Fibroblast of lung (primary cell): ENCODE measurements around the gene CREB5. TPM values are rescaled to one million over a fixed set of nuclear protein-coding genes. Genes with fewer than 3 reads are reported as not detected.

Experiments
- DNase-seq, 2 donors: peaks; one replicate each; pipeline versions ENCODE4 v3.0.0 to v3.0.0-alpha.2; 2010; ENCODE audit warnings: low read depth in 2 of 2
- H2AFZ ChIP-seq: 2 replicates; pipeline ENCODE4 v1.5.1; 2012; ENCODE audit warnings: low read length, control low read depth, inconsistent platforms
- H3K27ac ChIP-seq: 2 replicates; pipeline ENCODE4 v1.5.1; 2011; ENCODE audit warnings: low read length, control low read depth; ENCODE audit not compliant: insufficient read depth
- H3K27me3 ChIP-seq: 2 replicates; pipeline ENCODE4 v1.5.1; 2011; ENCODE audit warnings: mild to moderate bottlenecking, low read length; ENCODE audit not compliant: control insufficient read depth, insufficient read depth
- H3K36me3 ChIP-seq: 2 replicates; pipeline ENCODE4 v1.5.1; 2011; ENCODE audit warnings: low read length; ENCODE audit not compliant: control insufficient read depth, insufficient read depth
- H3K4me1 ChIP-seq: 2 replicates; pipeline ENCODE4 v1.5.1; 2011; ENCODE audit warnings: low read length; ENCODE audit not compliant: control insufficient read depth, insufficient read depth; ENCODE audit errors: extremely low read depth
- H3K4me2 ChIP-seq: 2 replicates; pipeline ENCODE4 v1.5.1; 2011; ENCODE audit warnings: low read length, control low read depth; ENCODE audit not compliant: insufficient read depth; ENCODE audit errors: extremely low read depth
- H3K4me3 ChIP-seq, 4 experiments: fragments of 200-600 bp in 1 of 4; sonication (generic) in 1 of 4; replicated peaks in 1 of 4; 2 replicates each; pipeline ENCODE4 v1.5.1; 2011 to 2016; ENCODE audit warnings: low read length in 4 of 4, low read depth in 3 of 4, mild to moderate bottlenecking in 3 of 4, control low read depth in 2 of 4, inconsistent platforms in 1 of 4, mixed read lengths in 1 of 4; ENCODE audit not compliant: insufficient read depth in 1 of 4; ENCODE audit errors: control extremely low read depth in 1 of 4
- H3K79me2 ChIP-seq: 2 replicates; pipeline ENCODE4 v1.5.1; 2012; ENCODE audit warnings: mild to moderate bottlenecking, low read length, inconsistent platforms; ENCODE audit not compliant: control insufficient read depth, insufficient read depth
- H3K9ac ChIP-seq: 2 replicates; pipeline ENCODE4 v1.5.1; 2011; ENCODE audit warnings: mild to moderate bottlenecking, low read length, control low read depth; ENCODE audit not compliant: insufficient read depth
- H3K9me3 ChIP-seq: 2 replicates; pipeline ENCODE4 v1.5.1; 2012; ENCODE audit warnings: low read depth, low read length; ENCODE audit not compliant: control insufficient read depth, insufficient read depth
- H4K20me1 ChIP-seq: 2 replicates; pipeline ENCODE4 v1.5.1; 2011; ENCODE audit warnings: low read length; ENCODE audit not compliant: control insufficient read depth, insufficient read depth; ENCODE audit errors: extremely low read depth
- CTCF ChIP-seq, 2 donors: IDR thresholded peaks in 1 of 2; conservative IDR thresholded peaks in 1 of 2; 1 replicate in 1 of 2; 2 replicates in 1 of 2; pipeline ENCODE4 v1.5.1; 2011 to 2012; ENCODE audit warnings: low read length in 2 of 2, control low read depth in 1 of 2, inconsistent platforms in 1 of 2, low read depth in 1 of 2, mild to moderate bottlenecking in 1 of 2
- EZH2 ChIP-seq: IDR thresholded peaks from 2 replicates; pipeline ENCODE4 v1.5.1; 2012; ENCODE audit warnings: low read length, control low read depth, mild to moderate bottlenecking; ENCODE audit errors: missing control alignments
- polyA plus RNA-seq, 2 donors: library from polyadenylated mRNA; depleted of rRNA in 1 of 2; stranded (reverse) in 1 of 2; unstranded in 1 of 2; fragments of >200 nt; gene quantifications; 2 replicates each; pipeline ENCODE4 v1.2.1, GENCODE V29; 2011 to 2012; ENCODE audit warnings: missing spikeins in 1 of 2
- total RNA-seq: library from RNA; depleted of rRNA; stranded (reverse); fragments of >200 nt; gene quantifications from 2 replicates; pipeline ENCODE4 v1.2.1, GENCODE V29; 2014

CREB5 gene
- total and polyA plus RNA-seq, 2 donors (not counting 1 experiment from before 2014, with no cell fraction given), result 8.2 to 28.4 TPM

- Histone ChIP-seq H3K79me2 (no peaks in the 10 kb centered on the region), H3K27ac (peak overlapping the region; percentile 89), H3K9me3 (no peaks in the 10 kb centered on the region), H3K9ac (peak overlapping the region; percentile 90), H3K36me3 (no peaks in the 10 kb centered on the region), H3K4me3 (peak overlapping the region; percentile 65 to 75 (median 72)), H2AFZ (peak overlapping the region; percentile 43), H3K4me1 (peaks cover 15% of the 10 kb centered on the region), H3K27me3 (no peaks in the 10 kb centered on the region), H3K4me2 (peak overlapping the region; percentile 88), H4K20me1 (no peaks in the 10 kb centered on the region)
- TF ChIP-seq CTCF (conservative IDR thresholded peaks at IDR 0.05 in 1 of 2, IDR thresholded peaks at IDR 0.05 in 1 of 2; ENCODE audit: low read depth in 1 of 2, low read length in 2 of 2), result no peak
- no peak for TF ChIP-seq EZH2
- DNase-seq, result peak; percentile 96 to 99
Measured at GRCh38 chr7:28408960-28409715, 3.2 kb upstream of the CREB5 start.

- no peak overlapping the region for H2AFZ ChIP-seq
- H3K4me1 ChIP-seq, result peaks cover 15% of the 10 kb centered on the region
Measured at GRCh38 chr7:28409716-28410627, 2.3 kb upstream of the CREB5 start.

More at GRCh38 chr7:28409716-28410627, 2.3 kb upstream of the CREB5 start:
- H3K4me2 ChIP-seq, result peak overlapping the region; percentile 88
- peak overlapping the region; percentile 71 to 88 (median 74) for H3K4me3 ChIP-seq
- peak overlapping the region; percentile 89 for H3K27ac ChIP-seq
- peak overlapping the region; percentile 90 for H3K9ac ChIP-seq
- no peaks in the 10 kb centered on the region for H3K9me3 ChIP-seq
- no peak for TF ChIP-seq CTCF (conservative IDR thresholded peaks at IDR 0.05 in 1 of 2, IDR thresholded peaks at IDR 0.05 in 1 of 2; ENCODE audit: low read depth in 1 of 2, low read length in 2 of 2)
- no peak for TF ChIP-seq EZH2
- no peaks in the 10 kb centered on the region for H4K20me1 ChIP-seq
- H3K36me3 ChIP-seq, result no peaks in the 10 kb centered on the region
- H3K79me2 ChIP-seq, result no peaks in the 10 kb centered on the region
- peak; percentile 40 to 51 for DNase-seq
- H3K27me3 ChIP-seq, result no peaks in the 10 kb centered on the region
